Activated T-cell treated with anti-CD3 and anti-CD28 coated beads, Interleukin-2, amount 50 U/mL, for 72 hours (primary cell): ENCODE measurements around the gene DNAL1. TPM values are rescaled to one million over a fixed set of nuclear protein-coding genes. Genes with fewer than 3 reads are reported as not detected.

Source experiments
- ATAC-seq, 2 donors: fragments of 150-1000 bp; cut with Tn5 transposase; replicated peaks in 1 of 2; 2 replicates each; pipeline ENCODE4 v1.10.0; 2021; ENCODE audit warnings: moderate library complexity in 2 of 2, mild to moderate bottlenecking in 1 of 2
- DNase-seq, 2 donors: peaks; one replicate each; pipeline ENCODE4 v3.0.0; 2021 to 2022; ENCODE audit warnings: mixed read lengths in 1 of 2
- H3K27ac Mint-ChIP-seq: one replicate; pipeline ENCODE4 v1.8.0; 2022; ENCODE audit warnings: mild to moderate bottlenecking, moderate library complexity, mixed read lengths
- H3K27me3 Mint-ChIP-seq: one replicate; pipeline ENCODE4 v1.8.0; 2022; ENCODE audit warnings: low read depth, mixed read lengths
- H3K36me3 Mint-ChIP-seq, 2 donors: one replicate each; pipeline ENCODE4 v1.8.0; 2022; ENCODE audit warnings: mixed read lengths in 2 of 2, mild to moderate bottlenecking in 1 of 2; ENCODE audit not compliant: insufficient read depth in 2 of 2
- H3K4me1 Mint-ChIP-seq: one replicate; pipeline ENCODE4 v1.8.0; 2022; ENCODE audit warnings: low read depth, mixed read lengths
- H3K4me3 Mint-ChIP-seq, 2 donors: one replicate each; pipeline ENCODE4 v1.8.0; 2022; ENCODE audit warnings: mild to moderate bottlenecking in 2 of 2, mixed read lengths in 2 of 2, moderate library complexity in 2 of 2
- H3K9me3 Mint-ChIP-seq, 2 donors: one replicate each; pipeline ENCODE4 v1.8.0; 2022; ENCODE audit warnings: mixed read lengths in 2 of 2
- total RNA-seq, 2 donors: library from RNA; stranded (reverse); gene quantifications; one replicate each; pipeline ENCODE4 v1.2.3, GENCODE V29; 2022

Gene DNAL1, protein sequence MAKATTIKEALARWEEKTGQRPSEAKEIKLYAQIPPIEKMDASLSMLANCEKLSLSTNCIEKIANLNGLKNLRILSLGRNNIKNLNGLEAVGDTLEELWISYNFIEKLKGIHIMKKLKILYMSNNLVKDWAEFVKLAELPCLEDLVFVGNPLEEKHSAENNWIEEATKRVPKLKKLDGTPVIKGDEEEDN
- total RNA-seq = 1 to 10 TPM; 6.8 to 8.3 TPM

GRCh38 chr14:73644531-73645247 is at the start of gene DNAL1:
DNAL1 (plus strand) TSS chr14:73644986; CDS start chr14:73645040, 54 bp downstream.
- peak; percentile 100 for ATAC-seq
- Mint-ChIP-seq H3K36me3 (no peaks in the 10 kb centered on the region), H3K9me3 (no peaks in the 10 kb centered on the region), H3K27ac (peak within 1 kb of the TSS; percentile 93), H3K4me1 (peaks cover 21% of the 10 kb centered on the region), H3K4me3 (peak within 1 kb of the TSS; percentile 89 to 94), H3K27me3 (no peaks in the 10 kb centered on the region)
- peak; percentile 94 to 96 for DNase-seq

DNA sequence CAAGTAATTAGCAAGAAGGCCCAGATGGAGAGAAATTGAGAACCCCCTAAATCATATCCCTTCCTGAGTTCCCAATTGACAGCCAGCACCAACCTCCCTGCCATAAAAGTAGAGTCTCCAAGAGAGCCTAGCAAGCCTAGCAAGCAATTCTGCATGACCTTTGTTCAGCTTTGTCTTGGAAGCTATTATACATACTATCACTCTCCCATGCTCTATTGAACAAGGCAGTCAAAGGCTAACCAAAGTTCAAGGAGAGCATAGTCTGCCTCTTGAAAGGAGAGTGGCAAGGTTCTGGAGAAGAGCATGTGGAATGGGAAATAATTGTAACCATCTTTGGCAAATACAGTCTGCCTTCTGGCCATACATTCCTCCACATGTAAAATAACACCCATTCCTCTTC is 45.3 kb upstream of the DNAL1 start:
- Mint-ChIP-seq H3K4me3 (no peak overlapping the region), H3K27me3 (no peaks in the 10 kb centered on the region), H3K4me1 (no peaks in the 10 kb centered on the region), H3K36me3 (no peaks in the 10 kb centered on the region), H3K27ac (no peak overlapping the region), H3K9me3 (no peaks in the 10 kb centered on the region)
- DNase-seq (no peak), ATAC-seq (no peak)

DNA sequence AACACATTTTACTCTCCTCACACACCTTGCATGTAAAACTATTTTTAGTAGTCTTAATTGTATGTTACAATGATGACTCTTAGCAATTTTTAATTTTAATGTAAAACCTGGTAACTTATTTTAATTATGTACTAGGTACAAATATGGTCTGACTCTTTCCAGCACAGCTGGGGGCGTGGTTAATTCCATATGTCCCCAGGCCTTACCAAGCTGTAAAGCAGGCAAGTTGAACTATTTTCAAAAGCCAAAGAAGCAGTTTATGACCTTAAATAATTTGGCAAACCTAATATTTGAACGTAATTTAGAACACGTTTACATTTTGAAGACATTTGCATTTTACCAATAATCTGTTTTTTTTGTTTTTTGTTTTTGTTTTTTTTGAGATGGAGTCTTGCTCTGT is 41.8 kb upstream of the DNAL1 start:
- no peak overlapping the region for H3K27ac Mint-ChIP-seq
- H3K4me3 Mint-ChIP-seq = no peak overlapping the region
- no peak for ATAC-seq
- H3K4me1 Mint-ChIP-seq = no peaks in the 10 kb centered on the region
- DNase-seq = no peak
- H3K36me3 Mint-ChIP-seq = no peaks in the 10 kb centered on the region
- H3K9me3 Mint-ChIP-seq = peaks cover 0 to 1% of the 10 kb centered on the region in 2 donors
- peaks cover 6% of the 10 kb centered on the region for H3K27me3 Mint-ChIP-seq

GRCh38 chr14:73606271-73606670 is 38.5 kb upstream of the DNAL1 start:
- Mint-ChIP-seq H3K27ac (no peak overlapping the region), H3K4me1 (no peaks in the 10 kb centered on the region), H3K4me3 (no peak overlapping the region), H3K36me3 (no peaks in the 10 kb centered on the region), H3K27me3 (peaks cover 6% of the 10 kb centered on the region), H3K9me3 (peaks cover 0 to 1% of the 10 kb centered on the region in 2 donors)
- DNase-seq (no peak), ATAC-seq (peak; percentile 64 to 76)

DNA sequence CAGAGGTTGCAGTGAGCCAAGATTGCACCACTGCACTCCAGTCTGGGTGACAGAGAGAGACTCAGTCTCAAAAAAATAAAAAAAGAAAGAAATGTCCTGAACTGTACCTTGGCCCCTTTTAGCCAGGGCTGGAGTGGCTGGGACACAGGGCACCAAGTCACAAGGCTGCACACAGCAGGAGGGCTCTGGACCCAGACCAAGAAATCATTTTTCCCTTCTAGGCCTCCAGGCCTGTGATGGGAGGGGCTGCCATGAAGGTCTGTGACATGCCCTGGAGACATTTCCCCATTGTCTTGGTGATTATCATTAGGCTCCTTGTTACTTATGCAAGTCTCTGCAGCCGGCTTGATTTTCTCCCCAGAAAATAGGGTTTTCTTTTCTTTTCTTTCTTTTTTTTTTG is 37.5 kb upstream of the DNAL1 start:
- H3K27ac Mint-ChIP-seq = no peak overlapping the region
- H3K4me1 Mint-ChIP-seq = peaks cover 5% of the 10 kb centered on the region
- peaks cover 0 to 1% of the 10 kb centered on the region in 2 donors for H3K9me3 Mint-ChIP-seq
- H3K36me3 Mint-ChIP-seq = no peaks in the 10 kb centered on the region
- H3K4me3 Mint-ChIP-seq = no peak overlapping the region
- no peak for ATAC-seq
- H3K27me3 Mint-ChIP-seq = peaks cover 6% of the 10 kb centered on the region
- DNase-seq = no peak

DNA sequence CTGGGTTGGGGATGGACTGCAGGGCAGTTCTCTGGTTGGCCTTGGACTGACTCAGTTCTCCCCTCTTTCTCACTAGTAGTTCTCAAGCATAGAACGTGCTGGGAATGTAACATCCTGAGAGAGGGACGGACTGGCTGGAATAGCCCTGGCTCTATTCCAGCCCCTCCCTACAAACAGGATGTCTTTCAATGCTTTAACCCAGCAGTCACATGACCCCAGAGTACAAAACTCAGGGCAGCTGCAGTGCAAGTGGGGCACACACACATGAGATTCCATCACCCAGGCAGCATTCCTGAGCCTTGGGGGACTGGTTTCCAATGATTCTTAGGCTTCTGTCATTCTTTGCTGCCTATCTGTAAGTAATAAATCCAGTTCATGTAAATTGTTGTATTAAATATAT is 34.1 kb upstream of the DNAL1 start:
- no peak for ATAC-seq
- Mint-ChIP-seq H3K27me3 (no peaks in the 10 kb centered on the region), H3K4me1 (peaks cover 5% of the 10 kb centered on the region), H3K27ac (no peak overlapping the region), H3K36me3 (no peaks in the 10 kb centered on the region), H3K4me3 (no peak overlapping the region), H3K9me3 (peaks cover 0 to 1% of the 10 kb centered on the region in 2 donors)
- no peak for DNase-seq

DNA sequence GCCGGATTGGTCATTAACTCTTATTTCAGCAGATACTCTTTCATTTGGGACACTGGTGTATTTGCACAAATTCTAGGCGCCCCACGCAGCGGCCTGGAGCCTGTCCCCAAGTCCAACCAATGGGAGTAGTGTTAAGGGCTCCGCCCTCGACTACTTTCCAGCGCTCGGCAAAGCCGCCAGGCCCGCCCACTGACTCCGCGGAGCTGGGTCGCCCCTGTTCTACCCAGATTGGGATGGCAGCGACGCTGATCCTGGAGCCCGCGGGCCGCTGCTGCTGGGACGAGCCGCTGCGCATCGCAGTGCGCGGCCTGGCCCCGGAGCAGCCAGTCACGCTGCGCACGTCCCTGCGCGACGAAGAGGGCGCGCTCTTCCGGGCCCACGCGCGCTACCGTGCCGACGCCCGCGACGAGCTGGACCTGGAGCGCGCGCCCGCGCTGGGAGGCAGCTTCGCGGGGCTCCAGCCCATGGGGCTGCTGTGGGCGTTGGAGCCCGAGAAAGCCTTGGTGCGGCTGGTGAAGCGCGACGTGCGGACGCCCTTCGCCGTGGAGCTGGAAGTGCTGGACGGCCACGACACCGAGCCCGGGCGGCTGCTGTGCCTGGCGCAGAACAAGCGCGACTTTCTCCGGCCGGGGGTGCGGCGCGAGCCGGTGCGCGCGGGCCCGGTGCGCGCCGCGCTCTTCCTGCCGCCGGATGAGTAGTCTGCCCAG is 32.3 kb upstream of the DNAL1 start, which contains the start of gene ACOT6:
Gene ACOT6, plus strand, starts transcription at position 179 of the 707 bp plus-strand sequence. Its CDS starts 55 bp downstream, at position 234.
- Mint-ChIP-seq H3K4me1 (peaks cover 5% of the 10 kb centered on the region), H3K9me3 (no peaks in the 10 kb centered on the region), H3K36me3 (no peaks in the 10 kb centered on the region), H3K27ac (no peak within 1 kb of the TSS), H3K4me3 (peak within 1 kb of the TSS; percentile 86 to 89), H3K27me3 (no peaks in the 10 kb centered on the region)
- peak; percentile 89 to 91 for ATAC-seq
- DNase-seq = peak; percentile 64 to 72

DNA sequence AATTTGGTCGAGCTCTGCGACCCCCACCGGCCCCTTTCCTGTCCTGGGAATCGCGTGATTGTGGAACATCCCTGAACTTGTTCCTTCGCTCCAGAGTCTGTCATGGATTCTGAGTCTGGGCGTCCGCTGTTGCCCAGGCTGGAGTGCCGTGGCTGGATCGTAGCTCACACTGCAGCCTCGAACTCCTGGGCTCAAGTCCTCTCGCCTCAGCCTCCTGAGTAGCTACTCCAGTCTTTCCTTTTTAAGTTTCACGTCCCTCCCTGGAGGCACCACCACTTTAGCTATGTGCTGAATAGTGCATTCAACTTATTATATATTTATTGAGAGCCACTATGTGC is 31.8 kb upstream of the DNAL1 start:
- peak overlapping the region; percentile 86 to 89 for H3K4me3 Mint-ChIP-seq
- ATAC-seq = peak in 1 of 2 donors; percentile 20
- no peaks in the 10 kb centered on the region for H3K27me3 Mint-ChIP-seq
- no peak overlapping the region for H3K27ac Mint-ChIP-seq
- no peak for DNase-seq
- no peaks in the 10 kb centered on the region for H3K36me3 Mint-ChIP-seq
- peaks cover 5% of the 10 kb centered on the region for H3K4me1 Mint-ChIP-seq
- no peaks in the 10 kb centered on the region for H3K9me3 Mint-ChIP-seq

DNA sequence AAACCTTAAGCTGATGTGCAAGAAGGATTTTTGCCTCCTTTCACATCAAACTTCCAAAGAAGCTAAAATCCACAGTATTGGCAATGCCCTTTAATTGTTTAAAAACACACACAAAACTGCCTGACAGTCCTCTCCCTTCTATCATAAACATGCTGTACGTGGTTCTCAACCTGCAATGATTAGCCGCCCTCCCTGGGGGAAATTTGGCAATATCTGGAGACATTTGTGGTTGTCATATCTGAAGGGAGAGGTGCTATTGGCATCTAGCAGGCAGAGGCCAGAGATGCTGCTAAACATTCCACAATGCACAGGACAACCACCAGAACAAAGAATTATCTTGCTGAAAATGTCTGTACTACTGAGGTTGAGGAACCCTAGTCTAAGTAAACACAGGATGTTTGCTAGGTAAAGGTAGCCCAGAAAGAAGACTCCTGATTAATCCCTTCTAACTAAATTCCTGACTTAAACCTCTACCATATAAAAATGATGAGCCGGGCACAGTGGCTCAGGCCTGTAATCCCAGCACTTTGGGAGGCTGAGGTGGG is 31.3 kb upstream of the DNAL1 start:
- H3K9me3 Mint-ChIP-seq = no peaks in the 10 kb centered on the region
- ATAC-seq = no peak
- H3K27me3 Mint-ChIP-seq = no peaks in the 10 kb centered on the region
- no peak overlapping the region for H3K27ac Mint-ChIP-seq
- no peak for DNase-seq
- no peaks in the 10 kb centered on the region for H3K36me3 Mint-ChIP-seq
- peak overlapping the region; percentile 86 to 89 for H3K4me3 Mint-ChIP-seq
- peaks cover 5% of the 10 kb centered on the region for H3K4me1 Mint-ChIP-seq

GRCh38 chr14:73616831-73617230 is 28.0 kb upstream of the DNAL1 start:
- Mint-ChIP-seq H3K4me1 (peaks cover 5% of the 10 kb centered on the region), H3K27ac (no peak overlapping the region), H3K27me3 (no peaks in the 10 kb centered on the region), H3K4me3 (no peak overlapping the region), H3K9me3 (no peaks in the 10 kb centered on the region), H3K36me3 (no peaks in the 10 kb centered on the region)
- ATAC-seq = no peak
- no peak for DNase-seq

DNA sequence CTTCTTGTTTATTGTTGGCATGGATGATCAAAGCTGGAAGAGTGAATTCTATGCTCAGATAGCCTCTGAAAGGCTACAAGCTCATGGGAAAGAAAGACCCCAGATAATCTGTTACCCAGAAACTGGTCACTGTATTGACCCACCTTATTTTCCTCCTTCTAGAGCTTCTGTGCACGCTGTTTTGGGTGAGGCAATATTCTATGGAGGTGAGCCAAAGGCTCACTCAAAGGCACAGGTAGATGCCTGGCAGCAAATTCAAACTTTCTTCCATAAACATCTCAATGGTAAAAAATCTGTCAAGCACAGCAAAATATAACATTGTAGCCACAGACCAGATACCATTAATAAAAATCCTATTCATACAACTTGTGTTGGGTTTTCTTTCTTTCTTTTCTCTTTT is 25.3 kb upstream of the DNAL1 start:
- no peaks in the 10 kb centered on the region for H3K9me3 Mint-ChIP-seq
- H3K27ac Mint-ChIP-seq = no peak overlapping the region
- DNase-seq (no peak), ATAC-seq (no peak)
- no peak overlapping the region for H3K4me3 Mint-ChIP-seq
- H3K4me1 Mint-ChIP-seq = no peaks in the 10 kb centered on the region
- H3K27me3 Mint-ChIP-seq = no peaks in the 10 kb centered on the region
- H3K36me3 Mint-ChIP-seq = no peaks in the 10 kb centered on the region

- ATAC-seq (no peak), DNase-seq (no peak)
- Mint-ChIP-seq H3K36me3 (no peaks in the 10 kb centered on the region), H3K27me3 (no peaks in the 10 kb centered on the region), H3K27ac (no peak overlapping the region), H3K4me1 (no peaks in the 10 kb centered on the region), H3K9me3 (no peaks in the 10 kb centered on the region), H3K4me3 (no peak overlapping the region)
Measured at GRCh38 chr14:73620268-73620667, 24.5 kb upstream of the DNAL1 start.

DNA sequence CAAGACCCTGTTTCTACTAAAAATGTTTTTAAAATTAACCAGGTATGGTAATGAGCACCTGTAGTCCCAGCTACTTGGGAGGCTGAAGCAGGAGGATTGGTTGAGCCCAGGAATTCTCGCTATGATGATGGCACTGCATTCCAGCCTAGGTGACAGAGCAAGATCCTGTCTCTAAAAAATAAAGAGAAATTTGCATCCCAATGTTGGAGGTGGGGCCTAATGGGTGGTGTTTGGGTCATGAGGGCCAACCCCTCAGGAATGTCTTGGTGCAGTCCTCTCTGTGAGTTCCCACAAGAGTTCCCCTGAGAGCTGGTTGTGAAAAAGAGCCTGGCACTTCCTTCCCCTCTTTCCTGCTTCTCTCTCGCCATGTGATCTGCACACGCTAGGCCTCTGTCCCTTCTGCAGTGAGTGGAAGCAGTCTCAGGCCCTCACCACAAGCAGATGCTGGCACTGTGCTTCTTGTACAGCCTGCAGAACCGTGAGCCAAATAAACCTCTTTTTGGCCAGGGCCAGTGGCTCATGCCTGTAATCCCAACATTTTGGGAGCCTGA is 21.2 kb upstream of the DNAL1 start:
- H3K36me3 Mint-ChIP-seq = no peaks in the 10 kb centered on the region
- no peak for DNase-seq
- no peak for ATAC-seq
- H3K4me3 Mint-ChIP-seq = no peak overlapping the region
- H3K9me3 Mint-ChIP-seq = no peaks in the 10 kb centered on the region
- peaks cover 7% of the 10 kb centered on the region for H3K4me1 Mint-ChIP-seq
- no peak overlapping the region for H3K27ac Mint-ChIP-seq
- no peaks in the 10 kb centered on the region for H3K27me3 Mint-ChIP-seq
